Right hindlimb (tissue), 1 donor: ENCODE measurements around the gene C19orf12.
"Not testable (repeated sequence)": the region's sequence is repeated elsewhere in the genome, so short reads cannot be mapped to it uniquely, and the experiment has no call there.

Experiments
- DNase-seq: peaks from one replicate; pipeline ENCODE4 v3.0.0-alpha.2; 2018

The C19orf12 gene

DNA sequence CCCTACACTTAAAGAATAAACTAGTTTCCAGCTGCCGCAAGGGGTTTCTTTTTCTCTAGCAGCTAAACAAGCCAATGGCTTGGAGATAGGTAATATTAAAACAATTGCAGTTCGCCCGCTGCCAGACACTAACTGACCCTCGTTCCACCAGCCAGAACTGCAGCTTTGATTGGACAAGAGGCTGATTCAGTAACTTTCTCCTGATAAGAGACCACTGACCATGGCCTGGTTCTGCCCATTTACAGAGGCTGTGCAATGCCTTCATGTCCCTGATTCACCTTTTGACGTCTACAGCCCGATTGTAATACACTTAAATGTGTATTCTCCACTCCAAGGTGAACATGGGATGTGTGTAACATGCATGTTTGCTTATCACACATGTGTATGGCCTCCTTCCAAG, 12.8 kb upstream of the C19orf12 start:
- DNase-seq: no peak

GRCh38 chr19:29724746-29725145, 9.7 kb upstream of the C19orf12 start:
- no peak for DNase-seq

DNA sequence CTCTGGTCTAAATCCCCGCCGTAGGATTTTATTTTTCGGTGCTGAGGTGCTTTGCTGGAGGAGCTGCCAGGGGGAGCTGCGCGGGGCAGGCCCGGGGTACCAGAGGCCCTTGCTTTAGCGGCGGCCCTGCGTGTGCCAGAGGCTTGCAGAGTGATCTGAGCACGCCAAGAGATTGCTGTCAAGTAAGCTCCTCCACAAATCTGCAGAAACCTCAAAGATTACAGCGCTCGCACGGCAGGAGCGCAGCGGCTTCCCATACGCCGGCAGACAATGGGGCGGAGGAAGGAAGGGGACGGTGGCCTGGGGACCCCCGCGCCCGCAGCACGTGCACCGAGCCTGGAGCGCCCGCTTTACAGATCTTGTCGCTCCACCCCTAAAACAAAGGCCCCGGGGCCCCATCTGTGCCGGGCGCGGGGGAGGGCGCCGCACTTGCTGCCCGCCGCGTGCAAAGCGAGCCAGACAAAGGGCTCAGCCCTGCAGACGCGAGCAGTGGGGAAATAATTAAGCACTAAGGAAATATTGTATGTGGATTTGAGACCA, 9.1 kb upstream of the C19orf12 start:
- DNase-seq: no peak

DNA sequence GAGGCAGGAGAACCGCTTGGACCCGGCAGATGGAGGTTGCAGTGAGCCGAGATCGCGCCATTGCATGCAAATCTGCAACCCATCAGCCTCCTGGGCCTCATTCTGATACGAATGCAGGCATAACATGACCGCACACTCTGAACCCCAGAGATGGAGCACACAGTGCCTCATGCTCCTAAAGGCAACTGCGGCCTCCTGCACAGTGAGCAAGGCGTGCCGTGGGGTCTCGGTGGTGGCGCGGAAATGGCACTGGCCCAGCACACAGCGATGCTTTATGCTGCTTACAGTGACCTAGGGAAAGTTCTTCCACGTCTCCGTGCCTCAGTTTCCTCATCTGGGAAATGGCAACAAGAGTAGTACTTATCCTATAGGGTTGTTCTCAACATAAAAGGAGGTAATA, 2.0 kb upstream of the C19orf12 start:
- DNase-seq: no peak

DNA sequence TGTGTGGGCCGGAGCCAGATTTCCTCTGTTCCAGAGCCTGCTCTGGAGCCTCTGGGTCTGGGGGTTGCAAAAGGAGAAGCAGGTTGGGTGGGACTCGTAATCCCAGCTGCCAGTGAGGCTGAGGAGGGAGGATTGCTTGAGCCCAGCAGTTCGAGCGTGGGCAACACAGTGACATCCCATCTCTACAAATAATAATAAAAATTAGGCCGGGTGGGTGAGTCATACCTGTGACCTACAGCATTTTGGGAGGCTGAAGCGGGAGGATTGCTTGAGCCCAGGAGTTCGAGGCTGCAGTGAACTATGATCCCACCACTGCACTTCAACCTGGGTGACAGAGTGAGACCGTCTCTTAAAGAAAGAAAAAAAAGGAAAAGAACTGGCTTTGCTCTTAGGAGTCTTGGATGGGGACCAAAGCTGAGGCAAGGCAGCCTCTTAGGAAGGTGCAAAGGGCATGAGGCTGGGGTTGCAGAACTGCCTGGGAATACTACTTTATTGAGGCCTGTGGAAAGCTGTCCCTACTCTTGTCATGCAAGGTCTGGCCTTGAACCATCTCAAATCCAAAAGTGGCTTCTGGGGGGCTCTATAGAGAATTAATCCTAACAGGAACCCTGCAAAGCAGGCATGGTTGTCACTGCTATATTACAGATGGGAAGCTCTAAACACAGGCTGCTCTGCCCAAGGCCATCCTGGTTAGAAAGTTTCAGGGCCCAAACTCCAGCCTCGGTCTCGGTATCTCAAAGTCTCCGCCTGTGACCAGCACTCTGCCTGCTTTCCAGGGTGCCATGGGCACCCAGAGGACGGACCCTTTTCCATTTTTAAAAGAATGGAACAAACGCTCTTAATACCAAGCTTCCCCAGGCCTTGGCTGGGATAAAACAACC, 880 bp upstream of the C19orf12 start:
- no peak for DNase-seq

DNA sequence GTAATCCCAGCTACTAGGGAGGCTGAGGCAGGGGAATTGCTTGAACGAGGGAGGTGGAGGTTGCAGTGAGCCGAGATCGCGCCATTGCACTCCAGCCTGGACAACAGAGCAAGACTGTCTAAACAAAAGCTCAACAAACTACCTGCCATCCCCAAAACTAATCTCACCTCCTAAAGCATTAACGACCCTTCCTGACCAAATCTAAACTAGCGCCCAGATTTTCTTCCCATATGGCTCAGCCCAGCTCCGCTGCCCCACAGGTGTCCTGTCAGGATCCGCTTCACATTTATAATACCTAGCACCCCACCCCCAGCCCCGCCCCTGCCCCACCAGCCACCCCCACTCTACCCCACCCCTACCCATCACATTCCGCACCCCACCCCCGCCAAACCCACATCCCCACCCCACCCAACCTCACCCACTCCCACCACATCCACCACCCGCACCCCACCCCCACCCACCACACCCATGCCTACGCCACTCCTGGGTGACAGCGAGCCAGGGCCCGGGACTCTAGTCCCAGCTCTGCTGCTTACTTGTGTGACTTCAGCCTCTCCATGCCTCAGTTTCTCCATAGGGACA, 599 bp downstream of the C19orf12 start:
- no peak for DNase-seq

DNA sequence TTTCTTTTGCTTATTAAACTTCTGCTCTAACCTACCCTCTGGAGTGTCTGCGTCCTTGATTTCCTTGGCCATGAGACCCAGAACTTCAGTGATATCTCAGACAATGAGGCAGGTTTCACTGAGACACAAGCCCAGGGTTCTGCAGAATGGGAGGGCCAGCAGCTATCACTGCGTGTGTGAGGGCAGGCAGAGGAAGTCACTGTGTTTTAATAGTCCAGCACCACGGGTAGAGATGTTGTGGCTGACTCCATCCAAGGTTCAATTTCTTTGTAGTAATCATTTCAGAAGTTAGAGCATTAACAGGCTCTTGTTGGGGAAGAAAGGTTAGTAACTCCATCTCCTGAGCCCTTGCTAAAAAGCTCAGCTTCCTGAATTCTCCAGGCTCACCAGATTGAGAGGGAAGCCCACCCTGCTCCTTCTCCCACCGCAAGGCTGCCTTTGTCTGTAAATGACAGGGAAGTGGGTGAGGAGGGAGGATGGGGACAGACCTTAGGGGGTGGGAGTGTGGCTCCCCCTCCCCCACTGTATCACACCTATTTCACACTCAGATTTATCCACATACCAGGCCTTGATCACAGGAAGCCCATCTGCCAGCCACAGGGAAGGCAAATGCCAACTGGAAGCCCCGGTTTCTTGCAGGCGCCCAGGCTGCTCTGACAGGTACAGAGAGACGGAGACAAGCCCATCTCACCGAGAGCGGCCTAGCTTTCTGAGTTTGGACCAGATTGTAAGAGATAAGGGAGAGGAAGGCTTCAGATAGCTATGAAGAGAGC, 2.1 kb downstream of the C19orf12 start:
- no peak for DNase-seq

DNA sequence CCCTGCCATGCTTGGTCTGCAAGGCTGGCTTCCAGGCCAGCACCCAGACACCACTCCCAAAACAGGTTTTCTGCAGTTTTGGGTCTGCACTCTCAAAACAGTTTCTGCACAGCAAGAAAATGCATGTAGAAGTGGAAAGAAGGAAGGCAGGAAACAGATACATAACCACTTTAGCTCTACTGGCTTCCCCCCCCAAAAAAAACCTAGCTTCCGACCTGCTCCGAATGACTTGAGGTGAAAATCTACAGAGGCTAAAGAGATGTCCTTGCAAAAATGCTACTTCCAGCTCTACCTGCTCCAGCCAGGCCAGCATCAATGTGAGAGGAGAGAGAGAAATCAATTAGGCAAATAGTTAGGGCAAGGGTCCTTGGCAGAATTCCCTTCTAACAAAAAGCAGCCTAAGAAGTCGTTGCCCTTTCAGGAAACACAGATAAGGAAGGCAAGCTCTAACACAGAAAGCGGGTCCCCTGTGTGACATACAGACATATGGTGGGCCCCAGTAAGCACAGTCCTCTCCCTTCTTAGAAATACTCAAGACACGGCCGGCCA, 3.4 kb downstream of the C19orf12 start:
- DNase-seq: no peak

DNA sequence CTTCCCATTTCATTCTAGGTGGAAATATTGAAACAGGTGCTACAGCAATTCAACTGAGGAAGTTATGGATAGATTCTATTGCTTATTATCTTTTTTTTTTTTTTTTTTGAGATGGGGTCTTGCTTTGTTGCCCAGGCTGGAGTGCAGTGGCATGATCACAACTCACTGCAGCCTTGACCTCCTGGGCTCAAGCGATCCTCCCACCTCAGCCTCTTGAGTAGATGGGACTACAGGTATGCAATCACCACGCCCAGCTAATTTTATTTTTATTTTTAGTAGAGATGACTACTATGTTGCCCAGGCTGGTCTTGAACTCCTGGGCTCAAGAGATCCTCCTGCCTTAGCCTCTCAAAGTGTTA, 5.6 kb downstream of the C19orf12 start:
- not testable (repeated sequence) for DNase-seq

DNA sequence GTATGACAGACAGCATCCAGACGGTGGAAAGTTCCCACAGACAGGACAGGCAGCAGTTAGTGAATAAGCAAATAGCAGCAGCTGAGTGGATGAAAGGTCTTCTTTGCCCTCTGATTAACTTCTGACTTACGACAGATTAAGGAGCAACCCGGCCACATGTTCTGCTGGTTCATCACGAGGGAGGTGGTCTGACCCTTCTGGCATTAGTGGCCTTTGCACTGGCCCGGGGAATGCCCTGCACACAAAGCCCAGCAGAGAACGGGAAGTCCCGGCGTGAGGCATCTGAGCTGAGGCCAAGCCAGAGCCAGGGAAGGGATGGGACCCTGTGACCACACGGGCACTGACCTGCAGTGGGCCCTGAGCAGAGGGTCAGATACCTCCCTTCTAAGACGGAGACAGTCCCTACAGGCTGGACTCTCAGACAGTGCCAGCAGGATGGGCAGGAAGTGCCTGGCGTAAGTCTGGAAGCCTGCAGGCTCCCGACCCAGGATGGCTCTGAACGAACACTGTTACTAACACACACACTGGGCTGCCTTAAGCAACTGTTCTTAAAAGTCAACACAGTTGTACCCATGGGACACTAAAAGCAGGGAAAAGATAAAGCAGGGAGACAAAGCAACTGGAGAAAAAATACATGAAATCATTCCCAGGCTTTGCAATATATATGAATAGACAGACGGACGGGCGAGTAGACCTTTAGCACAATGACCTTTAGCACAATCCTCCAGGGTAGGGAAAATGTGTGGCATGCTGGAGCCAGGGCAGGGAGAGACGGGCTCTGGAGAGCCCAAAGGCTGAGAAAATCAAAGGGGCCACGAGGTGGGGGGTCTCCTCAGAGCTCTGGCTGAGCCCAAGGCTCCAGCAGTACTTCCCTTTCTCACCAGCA, 6.3 kb downstream of the C19orf12 start:
- no peak for DNase-seq

- no peak for DNase-seq
These were observed 8.4 kb downstream of the C19orf12 start for GRCh38 chr19:29706635-29707034.

- no peak for DNase-seq
These were observed 9.4 kb downstream of the C19orf12 start for GRCh38 chr19:29705706-29706105.

- no peak for DNase-seq
These were observed 10.2 kb downstream of the C19orf12 start for GRCh38 chr19:29704562-29705558.

DNA sequence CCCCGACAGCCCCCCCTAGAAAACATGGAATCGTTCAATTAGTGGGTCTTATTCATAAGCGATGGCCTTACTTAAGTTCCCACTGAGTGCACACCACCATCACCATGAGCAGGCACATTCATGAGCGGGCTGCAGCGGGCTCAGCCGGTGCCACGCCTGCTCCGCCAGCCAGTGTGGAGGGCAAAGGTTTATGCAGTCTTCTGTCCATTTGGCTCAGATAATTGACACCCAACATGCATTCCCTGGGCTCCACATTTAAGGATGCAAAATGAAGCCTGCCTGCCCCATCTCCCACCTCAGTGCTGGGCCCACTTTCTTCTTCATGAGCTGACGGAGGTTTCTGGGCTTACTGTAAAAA, 12.1 kb downstream of the C19orf12 start:
- no peak for DNase-seq

- DNase-seq: peak; percentile 4
These were observed 12.7 kb downstream of the C19orf12 start for GRCh38 chr19:29702161-29702962.

GRCh38 chr19:29700498-29700897, 14.6 kb downstream of the C19orf12 start:
- no peak for DNase-seq

GRCh38 chr19:29699861-29700260, 15.2 kb downstream of the C19orf12 start:
- DNase-seq: no peak

DNA sequence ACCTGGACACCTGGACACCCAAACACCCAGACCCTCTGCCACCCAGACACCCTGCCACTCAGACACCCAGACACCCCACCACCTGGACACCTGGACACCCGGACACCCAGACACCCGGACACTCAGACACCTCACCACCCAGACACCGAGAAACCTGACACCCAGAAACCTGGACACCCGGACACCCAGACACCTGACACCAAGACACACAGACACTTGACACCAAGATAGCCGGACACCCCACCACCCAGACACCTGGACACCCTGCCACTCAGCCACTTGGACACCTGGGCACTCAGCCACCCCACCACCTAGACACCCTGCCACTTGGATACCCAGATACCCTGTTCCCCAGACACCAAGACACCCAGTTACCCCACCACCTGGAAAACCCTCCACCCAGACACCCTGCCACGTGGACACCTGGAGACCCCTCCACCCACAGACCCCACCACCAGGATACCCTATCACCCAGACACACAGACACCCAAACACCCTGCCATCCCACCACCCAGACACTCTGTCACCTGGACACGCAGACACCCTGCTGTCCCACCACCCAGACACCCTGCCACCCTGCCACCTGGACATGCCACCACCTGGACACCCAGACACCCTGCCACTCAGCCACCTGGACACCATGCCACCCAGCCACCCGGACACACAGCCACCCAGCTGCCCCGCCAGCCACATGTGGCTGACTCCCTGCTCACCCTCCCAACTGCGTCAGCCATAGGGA, 17.4 kb downstream of the C19orf12 start:
- DNase-seq: no peak

DNA sequence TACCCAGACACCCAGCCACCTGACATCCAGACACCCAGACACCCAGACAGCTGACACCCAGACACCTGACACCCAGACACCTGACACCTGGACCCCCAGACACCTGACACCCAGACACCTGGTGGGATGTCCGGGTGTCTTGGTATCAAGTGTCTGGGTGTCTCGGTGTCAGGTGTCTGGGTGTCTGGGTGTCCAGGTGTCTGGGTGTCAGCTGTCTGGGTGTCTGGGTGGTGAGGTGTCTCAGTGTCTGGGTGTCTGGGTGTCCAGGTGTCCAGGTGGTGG, 18.6 kb downstream of the C19orf12 start:
- no peak for DNase-seq
